AG08396 (cell line): Measurements from ENCODE around the gene CHKA.

Source experiments
- DNase-seq: peaks from one replicate; pipeline ENCODE4 v3.0.0; 2012; ENCODE audit warnings: low spot score, mixed read lengths

CHKA gene

GRCh38 chr11:68142441-68143309, 21.5 kb upstream of the CHKA start:
- no peak for DNase-seq

- no peak for DNase-seq
These were observed 20.8 kb upstream of the CHKA start for GRCh38 chr11:68142028-68142412.

- DNase-seq = no peak
These were observed 20.2 kb upstream of the CHKA start for GRCh38 chr11:68141246-68142027.

GRCh38 chr11:68140496-68141245, 19.5 kb upstream of the CHKA start:
- DNase-seq = no peak

- no peak for DNase-seq
These were observed 17.0 kb upstream of the CHKA start for GRCh38 chr11:68138237-68138636.

GRCh38 chr11:68137833-68138232, 16.6 kb upstream of the CHKA start:
- DNase-seq = no peak

- DNase-seq = no peak
These were observed 15.7 kb upstream of the CHKA start for GRCh38 chr11:68136866-68137265.

- no peak for DNase-seq
These were observed 14.0 kb upstream of the CHKA start for GRCh38 chr11:68135161-68135560.

GRCh38 chr11:68133761-68134160, 12.6 kb upstream of the CHKA start:
- no peak for DNase-seq

GRCh38 chr11:68130121-68130520, 8.9 kb upstream of the CHKA start:
- DNase-seq = no peak

- peak; percentile 64 for DNase-seq
These were observed 7.6 kb upstream of the CHKA start for GRCh38 chr11:68128682-68129327.

- DNase-seq = peak; percentile 64
These were observed 6.8 kb upstream of the CHKA start for GRCh38 chr11:68127714-68128681.

GRCh38 chr11:68125164-68125563, 4.0 kb upstream of the CHKA start:
- DNase-seq = no peak

GRCh38 chr11:68122936-68123539, 1.9 kb upstream of the CHKA start:
- no peak for DNase-seq

GRCh38 chr11:68120273-68121066, 718 bp downstream of the CHKA start:
- DNase-seq = peak; percentile 32

- no peak for DNase-seq
These were observed 2.3 kb downstream of the CHKA start for GRCh38 chr11:68118706-68119448.

- no peak for DNase-seq
These were observed 3.2 kb downstream of the CHKA start for GRCh38 chr11:68117853-68118470.

- no peak for DNase-seq
These were observed 4.2 kb downstream of the CHKA start for GRCh38 chr11:68116974-68117373.
